ENCODE data around the gene OXTR.

Gene OXTR

DNA sequence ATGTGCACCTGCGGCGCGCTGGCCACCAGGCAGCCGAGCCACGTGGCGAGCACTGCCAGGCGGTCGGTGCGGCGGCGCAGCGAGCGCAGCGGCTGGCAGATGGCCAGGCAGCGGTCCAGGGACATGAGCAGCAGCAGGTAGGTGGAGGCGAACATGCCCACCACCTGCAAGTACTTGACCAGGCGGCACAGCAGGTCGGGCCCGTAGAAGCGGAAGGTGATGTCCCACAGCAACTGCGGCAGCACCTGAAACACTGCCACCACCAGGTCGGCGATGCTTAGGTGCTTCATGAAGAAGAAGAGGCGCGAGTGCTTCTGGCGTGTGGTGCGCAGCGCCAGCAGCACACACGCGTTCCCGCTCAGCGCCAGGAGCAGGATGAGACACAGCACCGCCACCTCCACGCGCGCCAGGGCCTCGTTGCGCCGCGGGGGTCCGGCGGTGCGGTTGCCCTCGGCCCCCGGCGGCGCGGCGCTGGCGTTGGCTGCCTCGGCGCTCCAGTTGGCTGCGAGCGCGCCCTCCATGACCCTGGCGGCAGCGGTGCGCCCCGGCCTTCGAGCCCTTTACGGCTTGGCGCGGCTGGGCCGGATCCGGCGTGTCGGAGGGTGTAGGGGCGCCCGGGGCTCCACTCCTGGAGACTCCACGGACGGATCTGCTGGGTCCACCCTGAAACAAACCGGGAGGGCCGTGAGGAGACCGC, 1.6 kb downstream of the OXTR start:
- DNase-seq (ENCODE audit: low read depth), result peak; percentile 49

DNA sequence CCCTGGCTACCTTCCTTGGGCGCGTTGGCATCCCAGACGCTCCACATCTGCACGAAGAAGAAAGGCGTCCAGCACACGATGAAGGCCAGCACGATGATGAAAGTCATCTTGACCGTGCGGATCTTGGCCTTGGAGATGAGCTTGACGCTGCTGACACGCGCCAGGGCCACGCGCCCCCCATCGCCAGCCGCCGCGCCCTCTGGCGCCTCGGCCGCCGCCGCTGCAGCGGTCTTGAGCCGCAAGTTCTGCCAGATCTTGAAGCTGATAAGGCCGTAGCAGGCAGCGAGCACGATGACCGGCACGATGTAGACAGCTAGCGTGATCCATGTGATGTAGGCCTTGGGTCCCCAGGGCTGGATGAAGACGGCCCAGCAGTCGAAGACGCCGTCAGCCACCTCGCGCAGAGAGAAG, 2.2 kb downstream of the OXTR start:
- peak; percentile 40 for DNase-seq (ENCODE audit: low read depth)

DNA sequence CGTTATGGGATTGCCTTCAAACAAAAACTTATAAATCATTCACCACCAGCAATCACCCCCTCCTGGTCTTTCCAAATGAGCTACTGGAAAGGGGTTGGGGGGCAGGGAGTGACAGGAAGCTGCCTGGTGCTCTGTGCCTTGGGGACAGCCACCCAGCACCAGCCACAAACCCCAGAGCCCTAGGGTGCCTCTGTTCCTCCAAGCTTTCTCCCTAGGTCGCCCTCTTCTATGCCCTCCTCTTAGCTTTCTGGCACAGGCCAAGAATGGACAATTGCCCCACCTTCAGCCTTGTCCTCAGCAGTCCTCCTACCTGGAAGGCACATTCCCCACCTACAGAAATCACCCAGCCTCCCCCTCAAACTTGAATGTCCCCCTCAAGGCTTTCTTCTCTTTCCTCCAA, 3.3 kb downstream of the OXTR start:
- DNase-seq (ENCODE audit: low read depth), result no peak

DNA sequence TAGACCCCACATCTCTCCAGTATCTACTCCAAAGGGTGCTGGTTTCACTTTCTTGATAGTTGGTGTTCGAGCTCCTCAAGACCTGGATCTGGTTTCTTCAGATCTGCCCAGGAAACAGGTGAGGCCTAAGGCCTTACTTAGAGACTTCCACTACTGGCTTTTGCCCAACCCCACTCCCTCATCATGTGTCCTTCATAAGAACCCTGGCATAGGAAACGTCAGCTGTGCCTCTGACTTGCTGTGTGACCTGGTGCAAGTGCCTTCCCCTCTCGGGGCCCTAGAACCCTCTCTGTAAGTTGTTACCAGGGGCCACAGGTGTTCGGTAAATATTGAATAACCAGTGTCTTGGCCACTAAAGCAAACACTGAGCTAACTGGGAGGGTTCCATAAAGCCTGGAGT, 3.9 kb downstream of the OXTR start:
- DNase-seq (ENCODE audit: low read depth), result no peak

DNA sequence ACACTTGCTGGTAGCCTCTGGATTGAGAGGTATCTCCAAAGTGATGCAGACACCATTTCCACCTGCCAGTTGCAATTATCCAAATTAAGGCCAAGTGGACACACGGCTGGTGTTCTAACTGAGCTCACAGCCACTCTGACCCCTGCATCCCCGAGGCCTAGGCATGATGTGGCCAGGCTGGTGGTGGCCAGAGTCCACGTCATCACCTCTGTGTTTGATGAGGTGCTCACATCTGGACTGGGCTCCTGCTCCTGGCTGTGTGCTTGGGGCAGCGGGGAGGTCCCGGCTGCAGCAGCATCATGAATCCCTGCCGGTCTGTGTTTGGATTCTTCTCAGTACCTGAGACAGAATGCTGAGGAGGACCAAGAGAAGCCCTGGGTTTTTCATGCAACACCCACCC, 4.9 kb downstream of the OXTR start:
- DNase-seq (ENCODE audit: low read depth), result no peak

DNA sequence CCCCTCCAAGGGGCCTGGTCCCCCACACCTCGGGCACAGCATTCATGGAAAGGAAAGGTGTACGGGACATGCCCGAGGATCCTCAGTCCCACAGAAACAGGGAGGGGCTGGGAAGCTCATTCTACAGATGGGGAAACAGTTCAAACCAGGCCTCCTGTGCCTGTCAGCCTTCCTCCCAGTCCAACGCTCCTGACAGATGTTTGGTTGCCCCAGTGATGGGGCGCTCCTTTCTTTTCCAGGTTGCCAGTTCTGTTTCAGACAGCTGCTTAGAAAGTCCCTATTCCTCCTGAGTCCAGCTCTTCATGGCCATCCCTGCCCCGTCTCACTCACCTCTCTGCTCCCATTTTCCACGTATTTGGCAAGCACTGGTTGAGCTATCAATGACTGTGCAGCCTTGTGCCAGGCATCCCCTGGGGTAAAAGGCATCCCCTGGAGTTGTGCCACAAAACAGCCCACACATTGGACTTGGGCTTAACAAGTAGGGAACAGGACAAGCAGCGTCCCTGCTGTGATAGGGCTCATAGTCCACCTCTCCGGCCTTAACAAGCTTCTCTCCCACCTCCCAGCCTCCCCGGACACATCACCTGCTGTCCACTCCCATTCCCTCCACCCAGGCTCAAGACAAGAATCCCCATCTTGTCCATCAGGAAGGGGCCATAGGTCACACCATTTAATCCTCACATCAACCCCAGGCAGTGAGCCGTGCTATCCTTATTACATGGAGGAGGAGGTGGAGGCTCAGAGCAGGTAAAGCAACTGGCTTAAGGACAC, 6.6 kb downstream of the OXTR start:
- no peak for DNase-seq (ENCODE audit: low read depth)

DNA sequence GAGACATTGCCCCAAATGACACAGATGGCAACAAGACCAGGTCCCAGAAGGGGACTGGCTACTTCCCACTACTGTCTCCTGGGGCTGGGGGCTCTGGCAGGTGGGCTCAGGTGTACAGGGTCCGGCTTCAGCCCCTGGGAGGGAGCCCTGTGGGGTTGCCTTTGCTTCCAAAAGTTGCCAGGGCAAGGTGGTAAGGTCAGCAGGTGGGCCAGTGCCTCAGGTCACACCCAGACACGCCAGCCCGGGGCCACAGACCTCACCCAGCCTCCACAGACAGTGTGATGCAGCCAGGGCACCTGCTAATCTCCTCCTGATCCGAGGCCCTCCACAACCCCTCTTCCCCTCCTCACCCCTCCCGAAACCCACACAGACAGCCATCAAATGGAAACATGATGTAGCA, 7.5 kb downstream of the OXTR start:
- no peak for DNase-seq (ENCODE audit: low read depth)

DNA sequence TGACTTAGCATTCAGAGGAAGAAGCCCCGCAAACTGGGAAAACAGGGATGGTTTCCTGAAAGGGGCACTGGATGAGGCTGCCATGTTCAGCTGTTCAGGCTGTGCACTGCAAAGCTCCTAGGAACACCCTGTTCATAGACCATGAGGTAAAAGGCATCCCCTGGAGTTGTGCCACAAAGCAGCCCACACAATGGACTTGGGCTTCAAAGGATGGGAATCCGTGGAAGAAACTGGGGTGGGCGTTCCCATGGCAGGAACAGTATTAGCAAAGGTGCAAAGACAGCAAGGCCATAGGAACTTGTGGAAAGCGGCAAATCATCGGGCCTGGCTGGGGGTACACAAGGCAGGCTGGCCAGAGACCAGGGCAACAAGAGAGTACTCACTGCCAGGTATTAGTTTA, 8.9 kb downstream of the OXTR start:
- no peak for DNase-seq (ENCODE audit: low read depth)

DNA sequence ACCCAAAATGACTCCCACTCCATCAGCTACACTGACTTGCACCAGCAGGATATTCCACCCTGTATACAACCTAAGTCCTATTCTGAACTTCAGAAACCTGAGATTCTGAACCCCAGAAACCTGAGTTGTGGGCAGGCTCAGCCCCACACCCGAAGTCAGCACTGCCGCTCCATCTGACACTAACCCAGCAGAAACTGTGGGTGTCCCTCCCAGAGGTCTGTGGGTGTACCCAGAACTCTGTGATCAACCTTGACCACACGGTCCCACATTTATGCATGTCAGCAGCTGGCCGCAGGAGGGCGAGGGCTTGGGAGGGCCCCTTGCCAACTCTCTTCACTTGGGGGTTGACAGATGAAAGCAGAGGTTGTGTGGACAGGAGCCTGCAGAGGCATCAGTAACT, 9.3 kb downstream of the OXTR start:
- DNase-seq (ENCODE audit: low read depth), result no peak

DNA sequence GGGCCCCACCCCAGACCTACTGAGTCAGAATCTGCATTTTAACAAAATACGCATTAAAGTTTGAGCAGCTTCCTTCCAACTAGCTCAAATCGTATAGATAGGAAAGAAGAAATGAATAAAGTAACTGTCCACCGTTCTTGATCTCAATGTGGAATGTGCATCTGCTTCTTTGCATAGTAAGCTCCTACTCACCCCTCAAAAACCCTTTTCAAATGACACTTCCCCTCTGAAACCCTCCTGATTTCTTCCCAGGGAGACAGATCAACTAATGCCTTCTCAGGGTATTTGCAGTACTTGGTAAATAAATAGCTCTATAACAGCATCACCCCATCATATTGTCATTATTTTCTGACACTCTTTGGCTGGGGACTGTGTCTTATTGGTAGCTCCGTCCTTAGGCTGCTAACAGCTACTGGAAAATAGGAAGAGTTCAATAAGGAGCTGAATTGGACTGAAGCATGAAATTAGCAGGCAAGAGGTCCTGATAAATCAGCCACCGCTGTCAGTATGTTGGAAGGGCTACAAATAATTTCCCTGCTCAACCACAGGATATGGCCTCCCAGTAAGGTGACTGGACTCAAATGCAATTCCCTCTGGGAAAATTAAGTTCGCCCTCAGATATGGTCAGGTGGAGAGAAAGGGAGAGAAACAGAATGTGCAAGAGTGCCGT, 10.2 kb downstream of the OXTR start:
- no peak for DNase-seq (ENCODE audit: low read depth)

DNA sequence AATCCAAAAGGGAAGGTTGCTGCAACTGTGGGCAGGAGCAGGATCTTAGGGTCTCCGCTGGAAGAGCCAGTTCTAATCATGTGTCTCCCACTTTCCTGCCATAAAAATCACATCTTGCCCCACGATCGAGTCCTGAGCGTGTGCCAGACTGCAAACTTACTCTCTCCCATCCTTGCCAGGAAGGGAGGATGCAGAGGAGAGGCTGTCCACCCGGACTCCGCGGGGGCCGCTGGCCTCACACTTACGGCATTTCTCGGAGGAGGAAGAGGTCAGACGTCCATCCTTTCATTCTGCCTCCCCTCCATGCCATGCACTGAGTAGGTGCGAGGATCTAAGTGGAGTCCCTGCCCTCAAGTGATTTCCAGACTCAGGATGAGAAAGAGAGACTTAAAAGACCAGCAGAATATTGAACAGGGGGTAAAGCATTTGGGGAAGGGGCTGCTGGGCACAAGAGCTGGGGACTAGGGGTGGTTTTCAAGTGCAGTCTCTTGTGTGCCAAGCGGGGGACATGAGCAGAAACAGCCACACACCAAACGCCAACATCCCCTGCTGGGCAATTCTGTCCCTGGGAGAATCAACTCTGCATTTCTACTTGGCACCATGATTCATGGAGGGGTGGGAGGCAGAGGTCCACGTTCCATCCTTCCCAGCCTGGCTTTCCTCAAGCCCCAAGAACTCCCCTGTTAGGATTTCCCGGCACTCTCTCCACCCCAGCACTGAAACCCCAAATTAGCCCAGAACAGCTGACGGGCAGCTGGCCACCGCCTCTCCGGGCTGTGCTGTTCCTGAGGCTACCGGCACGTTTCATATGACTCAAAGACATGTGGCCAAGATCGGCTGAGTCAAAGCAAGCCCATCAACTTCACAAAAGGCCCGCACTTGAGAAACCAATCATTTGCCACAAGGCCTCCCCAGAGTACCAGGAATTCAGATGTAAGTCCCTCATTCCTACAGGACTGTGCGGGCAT, 11.6 kb downstream of the OXTR start:
- DNase-seq (ENCODE audit: low read depth), result peak; percentile 89

DNA sequence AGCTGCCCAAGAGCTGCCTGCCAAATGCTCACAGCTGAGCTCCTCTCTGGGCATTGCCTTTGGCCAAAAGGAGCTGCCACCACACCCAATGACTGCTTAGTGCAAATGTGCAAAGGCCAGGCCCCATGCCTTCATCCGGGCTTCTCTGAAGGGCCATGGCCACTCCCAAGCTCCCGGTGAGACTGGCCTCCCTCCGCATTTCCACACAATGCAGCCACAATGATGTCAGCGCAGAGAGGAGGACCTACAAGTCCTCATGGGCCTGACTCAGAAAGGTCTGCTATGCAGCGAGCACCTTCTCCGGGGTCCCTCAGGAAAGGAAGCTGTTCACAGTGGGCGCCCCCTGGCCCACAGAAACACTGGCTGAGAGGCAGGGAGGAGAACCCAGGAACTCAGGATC, 12.7 kb downstream of the OXTR start:
- no peak for DNase-seq (ENCODE audit: low read depth)

DNA sequence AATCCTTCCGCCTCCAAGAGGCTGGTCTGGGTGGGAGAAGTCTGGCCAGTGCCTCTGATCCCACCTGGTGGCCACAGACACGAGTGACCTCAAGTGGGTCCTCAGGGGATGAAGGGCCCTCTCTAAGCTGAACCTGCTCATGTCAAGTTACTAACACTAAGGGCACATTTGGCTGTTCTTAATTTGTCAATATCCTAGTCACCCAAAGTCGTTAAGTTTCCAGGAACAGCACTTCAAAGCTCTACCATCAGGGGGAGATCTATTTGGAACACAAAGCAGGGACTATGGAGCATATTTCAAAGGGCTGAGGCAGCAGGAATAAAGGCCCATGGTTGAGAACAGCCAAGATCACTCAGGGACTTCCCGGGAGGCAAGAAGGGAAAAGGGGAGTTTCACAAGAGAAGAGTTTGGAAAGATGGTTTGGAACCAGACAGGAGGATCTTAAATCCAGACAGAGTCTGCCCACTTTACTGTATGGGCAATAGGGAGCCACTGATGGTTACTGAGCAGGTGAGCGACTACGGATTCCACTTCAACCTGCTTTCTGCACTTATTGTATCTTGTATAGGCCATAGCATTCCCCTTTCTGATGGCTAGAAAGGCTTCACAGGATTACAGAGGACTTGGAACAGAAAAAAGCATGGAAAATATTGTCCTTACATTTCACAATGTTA, 13.7 kb downstream of the OXTR start:
- peak; percentile 46 for DNase-seq (ENCODE audit: low read depth)

DNA sequence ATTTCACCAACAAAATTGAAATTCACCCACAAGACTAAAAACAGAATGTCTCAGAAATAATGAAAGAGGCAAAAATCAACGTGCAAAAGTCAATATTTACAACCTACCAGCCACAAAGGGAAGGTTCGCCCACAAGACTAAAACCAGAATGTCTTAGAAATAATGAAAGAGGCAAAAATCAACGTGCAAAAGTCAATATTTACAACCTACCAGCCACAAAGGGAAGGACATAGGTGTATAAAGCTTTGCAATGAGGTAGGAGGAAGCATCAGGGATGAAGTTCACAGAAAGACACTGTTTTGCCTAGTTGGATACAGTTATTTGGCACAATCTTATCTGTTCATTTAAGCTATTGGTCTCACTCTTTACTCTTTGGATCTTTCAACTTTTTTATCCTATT, 14.3 kb downstream of the OXTR start:
- DNase-seq (ENCODE audit: low read depth), result no peak

DNA sequence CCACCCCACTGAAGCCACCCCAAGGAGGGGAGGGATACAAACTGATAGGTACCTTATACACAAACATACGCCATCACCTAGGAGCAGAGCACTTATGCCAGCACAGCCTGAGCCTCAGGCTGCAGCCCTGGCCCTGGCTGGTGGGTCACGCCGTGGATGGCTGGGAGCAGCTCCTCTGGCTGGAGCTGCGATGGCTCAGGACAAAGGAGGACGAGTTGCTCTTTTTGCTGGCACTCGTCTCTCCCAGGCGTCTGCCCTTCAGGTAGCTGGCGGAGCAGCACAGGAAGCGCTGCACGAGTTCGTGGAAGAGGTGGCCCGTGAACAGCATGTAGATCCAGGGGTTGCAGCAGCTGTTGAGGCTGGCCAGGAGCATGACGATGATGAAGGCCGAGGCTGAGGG, 16.6 kb downstream of the OXTR start:
- no peak for DNase-seq (ENCODE audit: low read depth)

DNA sequence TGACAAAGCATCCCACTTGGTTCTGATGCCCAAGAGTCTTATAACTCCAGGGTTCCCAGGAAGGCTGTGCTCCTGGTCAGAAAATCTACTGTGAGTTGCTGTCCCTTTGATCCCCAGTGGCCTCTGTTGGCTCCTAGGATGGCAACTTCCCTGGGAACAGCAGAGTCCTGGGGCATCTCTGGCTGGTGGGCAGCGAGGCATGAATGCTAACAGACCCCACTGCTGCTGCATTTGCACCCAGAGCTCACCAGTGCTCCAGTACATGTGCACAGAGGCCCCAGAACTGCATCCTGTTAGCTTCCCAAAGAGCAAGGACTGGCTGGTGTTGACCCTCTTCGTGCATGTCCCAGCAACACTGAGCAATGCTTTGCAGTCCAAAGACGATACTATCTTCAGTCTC, 20.1 kb downstream of the OXTR start:
- DNase-seq (ENCODE audit: low read depth), result no peak

DNA sequence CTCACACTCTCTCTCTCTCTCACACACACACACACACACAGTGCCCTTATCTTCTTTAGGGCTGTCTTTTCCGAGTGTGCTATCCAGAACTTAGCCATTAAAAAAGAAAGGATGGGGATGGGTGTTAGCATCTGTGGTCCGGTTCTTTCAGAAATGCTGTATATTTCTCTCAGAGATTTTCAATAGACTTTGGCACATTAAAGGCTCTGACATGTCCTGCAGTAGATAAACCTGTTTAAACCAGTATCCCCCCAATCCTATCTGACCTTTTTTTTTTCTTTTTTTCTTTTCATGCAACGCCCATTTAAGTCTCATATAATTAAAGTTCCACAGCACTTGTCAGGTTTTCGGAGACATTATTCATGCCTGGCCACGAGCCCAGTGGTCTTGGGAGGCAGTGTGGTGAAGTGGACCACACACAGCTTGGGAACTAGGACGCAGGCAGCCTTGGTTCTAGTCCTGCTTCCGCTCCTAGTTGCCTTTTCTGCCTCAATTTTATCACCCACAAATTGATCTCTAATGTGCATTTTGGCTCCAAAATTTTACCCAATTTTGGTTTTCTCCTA, 22.6 kb downstream of the OXTR start:
- DNase-seq (ENCODE audit: low read depth), result no peak

DNA sequence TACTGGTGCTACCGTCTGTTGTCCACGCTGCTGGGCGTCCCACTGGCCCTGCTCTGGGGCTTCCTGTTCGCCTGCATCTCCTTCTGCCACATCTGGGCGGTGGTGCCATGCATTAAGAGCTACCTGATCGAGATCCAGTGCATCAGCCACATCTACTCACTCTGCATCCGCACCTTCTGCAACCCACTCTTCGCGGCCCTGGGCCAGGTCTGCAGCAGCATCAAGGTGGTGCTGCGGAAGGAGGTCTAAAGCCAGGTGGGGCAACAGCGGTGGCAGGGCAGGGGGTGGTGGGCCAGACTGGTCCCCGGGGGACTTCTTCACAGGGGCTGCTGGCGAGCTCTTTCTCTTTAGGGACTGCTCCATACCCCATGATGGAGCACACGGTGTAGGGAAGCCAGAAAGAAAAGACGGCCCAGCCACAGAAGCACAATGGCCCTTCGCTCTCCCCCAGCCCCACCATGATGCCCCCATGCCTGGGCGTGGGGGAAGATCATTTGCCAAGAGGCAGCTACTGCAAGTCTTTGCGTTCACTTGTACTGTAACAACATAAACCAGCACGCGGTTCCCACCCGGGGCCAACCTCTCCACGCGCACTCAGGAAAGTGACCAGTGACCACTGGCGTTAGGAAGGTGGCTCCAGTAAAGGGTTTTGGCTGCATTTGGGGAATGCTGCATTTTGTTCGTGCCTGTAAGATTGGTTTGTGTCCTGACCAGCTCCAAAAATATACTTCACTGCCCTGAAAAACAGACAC, 23.6 kb downstream of the OXTR start:
- no peak for DNase-seq (ENCODE audit: low read depth)

DNA sequence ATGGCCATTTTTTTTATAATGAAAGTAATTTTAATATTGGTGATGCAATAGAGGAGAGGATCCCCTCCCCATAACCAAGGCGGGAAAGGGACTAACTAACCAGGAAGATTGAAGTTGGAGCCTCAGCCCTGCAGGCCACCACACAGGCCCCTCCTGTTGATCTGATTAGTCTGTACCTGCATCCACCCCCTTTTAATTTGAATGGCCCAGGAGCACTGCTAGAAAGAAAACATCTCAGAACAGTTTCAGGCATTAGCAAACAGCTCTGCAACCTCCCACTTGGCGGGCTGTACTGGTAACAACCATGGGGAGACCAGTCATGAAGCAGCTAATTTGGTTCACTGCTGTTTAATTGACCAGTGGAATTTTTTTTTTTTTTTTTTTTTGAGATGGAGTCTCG, 25.5 kb downstream of the OXTR start:
- DNase-seq (ENCODE audit: low read depth), result no peak

DNA sequence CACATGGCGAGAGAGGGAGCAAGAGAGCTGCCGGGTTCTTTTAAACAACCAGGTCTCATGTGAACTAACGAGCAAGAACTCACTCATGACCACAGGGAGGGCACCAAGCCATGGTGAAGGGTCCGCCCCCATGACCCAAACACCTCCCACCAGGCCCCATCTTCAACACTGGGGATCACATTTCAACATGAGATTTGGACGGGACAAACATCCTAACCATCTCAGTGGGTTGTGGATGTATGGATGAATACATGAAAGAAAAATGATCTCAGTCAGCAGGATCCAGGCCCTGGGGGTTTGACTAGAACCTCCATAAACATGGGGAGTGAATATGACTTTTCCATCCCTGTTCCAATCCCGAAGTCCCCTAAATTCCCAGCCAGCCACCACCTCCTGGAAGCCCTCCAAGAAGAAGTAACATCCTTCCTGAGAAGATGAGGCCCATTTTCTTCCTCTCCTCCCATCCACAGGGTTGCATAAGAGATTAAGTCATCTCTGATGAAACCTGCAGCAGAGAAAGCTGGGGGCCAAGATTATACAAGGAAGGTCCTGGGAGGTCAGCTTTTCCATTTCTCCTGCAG, 26.3 kb downstream of the OXTR start:
- DNase-seq (ENCODE audit: low read depth), result peak; percentile 75

Data from ELR (cell line).